Activated B cell treated with CpG ODN at 0.5 μM for 24 hours (primary cell): ENCODE results near the gene ATP1A1. TPM values are rescaled to one million over a fixed set of nuclear protein-coding genes. Genes with fewer than 3 reads are reported as not detected.

ENCODE experiments used
- ATAC-seq: fragments of 200-7000 bp; cut with Tn5 transposase; one replicate; pipeline ENCODE4 v1.10.0; 2021; ENCODE audit warnings: low read depth, mild to moderate bottlenecking, moderate library complexity
- CTCF ChIA-PET: fragments of 350-600 bp; sonication (Branson Sonifier 250); formaldehyde crosslinking; loops from one replicate; lab custom pipeline; 2021; ENCODE audit warnings: antibody characterized with exemption; lab: Charles Lee
- POLR2A ChIA-PET: fragments of 350-600 bp; sonication (Branson Sonifier 250); formaldehyde crosslinking; loops from one replicate; lab custom pipeline; 2021; ENCODE audit warnings: antibody characterized with exemption; lab: Charles Lee
- DNase-seq: peaks from one replicate; pipeline ENCODE4 v3.0.0; 2022
- H3K27ac Mint-ChIP-seq: one replicate; pipeline ENCODE4 v1.8.0; 2020; ENCODE audit warnings: mixed read lengths
- H3K27me3 Mint-ChIP-seq: one replicate; pipeline ENCODE4 v1.8.0; 2021; ENCODE audit warnings: mixed read lengths
- H3K36me3 Mint-ChIP-seq: one replicate; pipeline ENCODE4 v1.8.0; 2021; ENCODE audit warnings: low read depth, mixed read lengths
- H3K4me1 Mint-ChIP-seq: one replicate; pipeline ENCODE4 v1.8.0; 2021; ENCODE audit warnings: mixed read lengths
- H3K4me3 Mint-ChIP-seq: one replicate; pipeline ENCODE4 v1.8.0; 2020; ENCODE audit warnings: mild to moderate bottlenecking, mixed read lengths
- H3K9me3 Mint-ChIP-seq: one replicate; pipeline ENCODE4 v1.8.0; 2020; ENCODE audit warnings: mixed read lengths
- CTCF ChIP-seq: fragments of 200-600 bp; IDR thresholded peaks from one replicate; pipeline ENCODE4 v1.8.0; 2022; ENCODE audit warnings: antibody characterized with exemption, mild to moderate bottlenecking
- intact Hi-C: fragments of 100-400 bp; cut with micrococcal nuclease; formaldehyde crosslinking; loops from one replicate; pipeline ENCODE4 v1.15.1; 2024
- total RNA-seq: library from RNA; stranded (reverse); gene quantifications from 2 replicates; pipeline ENCODE4 v1.2.3, GENCODE V29; 2022

The ATP1A1 gene
- total RNA-seq, 1 donor from 2014 or later: 151 TPM

GRCh38 chr1:116326486-116326885 lies 46.6 kb upstream of the ATP1A1 start:
- no peaks in the 10 kb centered on the region for H3K36me3 Mint-ChIP-seq
- peak overlapping the region; percentile 77 for H3K27ac Mint-ChIP-seq
- ATAC-seq (no peak), DNase-seq (no peak)
- H3K9me3 Mint-ChIP-seq: no peaks in the 10 kb centered on the region
- no peak for TF ChIP-seq CTCF
- peaks cover 31% of the 10 kb centered on the region for H3K4me1 Mint-ChIP-seq
- H3K4me3 Mint-ChIP-seq: peak overlapping the region; percentile 24
- ChIA-PET POLR2A (interaction anchor here (0.6 kb wide), 1 partner anchor 101 kb away, joined by 3 read pairs; no protein-coding TSS in a partner anchor), CTCF (no interaction called here)
- H3K27me3 Mint-ChIP-seq: no peaks in the 10 kb centered on the region
- intact Hi-C loops: no loop called here

- no peaks in the 10 kb centered on the region for H3K9me3 Mint-ChIP-seq
- H3K4me1 Mint-ChIP-seq: peaks cover 31% of the 10 kb centered on the region
- H3K27me3 Mint-ChIP-seq: no peaks in the 10 kb centered on the region
- H3K36me3 Mint-ChIP-seq: no peaks in the 10 kb centered on the region
- ChIA-PET POLR2A (no interaction called here), CTCF (no interaction called here)
- TF ChIP-seq CTCF: no peak
- no peak for DNase-seq
- H3K27ac Mint-ChIP-seq: no peak overlapping the region
- no peak overlapping the region for H3K4me3 Mint-ChIP-seq
- intact Hi-C loops: no loop called here
- no peak for ATAC-seq
These were observed 44.4 kb upstream of the ATP1A1 start for GRCh38 chr1:116328671-116329070.

GRCh38 chr1:116329524-116330341 lies 43.3 kb upstream of the ATP1A1 start:
- no peaks in the 10 kb centered on the region for H3K36me3 Mint-ChIP-seq
- no peak overlapping the region for H3K27ac Mint-ChIP-seq
- DNase-seq (no peak), ATAC-seq (no peak)
- POLR2A ChIA-PET: no interaction called here
- CTCF ChIA-PET: no interaction called here
- no peak for TF ChIP-seq CTCF
- H3K27me3 Mint-ChIP-seq: no peaks in the 10 kb centered on the region
- intact Hi-C loops: no loop called here
- no peaks in the 10 kb centered on the region for H3K9me3 Mint-ChIP-seq
- no peak overlapping the region for H3K4me3 Mint-ChIP-seq
- H3K4me1 Mint-ChIP-seq: peaks cover 29% of the 10 kb centered on the region

- POLR2A ChIA-PET: no interaction called here
These were observed 42.7 kb upstream of the ATP1A1 start for GRCh38 chr1:116330342-116330652.

GRCh38 chr1:116330846-116331245 lies 42.2 kb upstream of the ATP1A1 start:
- Mint-ChIP-seq H3K4me3 (no peak overlapping the region), H3K27me3 (no peaks in the 10 kb centered on the region), H3K4me1 (peaks cover 18% of the 10 kb centered on the region), H3K9me3 (no peaks in the 10 kb centered on the region), H3K36me3 (no peaks in the 10 kb centered on the region), H3K27ac (no peak overlapping the region)
- ChIA-PET POLR2A (no interaction called here), CTCF (no interaction called here)
- TF ChIP-seq CTCF: no peak
- intact Hi-C loops: no loop called here
- ATAC-seq: no peak
- DNase-seq: no peak

More at GRCh38 chr1:116330342-116330652, 42.7 kb upstream of the ATP1A1 start:
- intact Hi-C loops: no loop called here
- H3K27me3 Mint-ChIP-seq: no peaks in the 10 kb centered on the region
- H3K4me3 Mint-ChIP-seq: no peak overlapping the region
- H3K4me1 Mint-ChIP-seq: peaks cover 23% of the 10 kb centered on the region
- no peak for DNase-seq
- no peak overlapping the region for H3K27ac Mint-ChIP-seq
- H3K36me3 Mint-ChIP-seq: no peaks in the 10 kb centered on the region
- no peaks in the 10 kb centered on the region for H3K9me3 Mint-ChIP-seq
- no peak for TF ChIP-seq CTCF
- CTCF ChIA-PET: no interaction called here
- no peak for ATAC-seq
